HG02852 (cell line): ENCODE results near the gene WWP2.
"Not testable (repeated sequence)": the region's sequence is repeated elsewhere in the genome, so short reads cannot be mapped to it uniquely, and the experiment has no call there.

Experiments
- ATAC-seq: cut with Tn5 transposase; IDR thresholded peaks from one replicate; pipeline ENCODE4 v1.9.1; 2021; ENCODE audit warnings: mild to moderate bottlenecking, moderate library complexity; ENCODE audit not compliant: unreplicated experiment

Gene WWP2

GRCh38 chr16:69793526-69793925, 31.4 kb downstream of the WWP2 start:
- ATAC-seq: no peak

- ATAC-seq: no peak
Observed at GRCh38 chr16:69794486-69794885, 32.4 kb downstream of the WWP2 start.

GRCh38 chr16:69796285-69797118, 34.4 kb downstream of the WWP2 start:
- ATAC-seq: no peak

GRCh38 chr16:69798466-69798865, 36.3 kb downstream of the WWP2 start:
- ATAC-seq: no peak

GRCh38 chr16:69799611-69800031, 37.5 kb downstream of the WWP2 start:
- no peak for ATAC-seq

- ATAC-seq: no peak
Observed at GRCh38 chr16:69804297-69804696, 42.2 kb downstream of the WWP2 start.

- ATAC-seq: not testable (repeated sequence)
Observed at GRCh38 chr16:69806776-69807175, 44.6 kb downstream of the WWP2 start.

DNA sequence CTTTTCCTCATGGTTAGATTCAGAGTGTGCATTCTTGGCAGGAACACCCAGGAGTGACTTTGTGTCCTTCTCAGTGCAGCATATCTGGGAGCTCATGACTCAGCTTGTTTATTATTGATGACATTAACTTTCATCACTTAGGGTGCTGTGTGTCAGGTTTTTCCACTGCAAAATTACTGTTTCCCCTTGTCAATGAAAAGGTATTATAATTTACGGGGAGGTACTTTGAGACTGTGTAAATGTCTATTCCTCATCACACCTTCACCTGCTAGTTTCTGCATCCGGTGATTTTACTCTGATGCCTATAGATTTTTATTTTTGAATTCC, 50.5 kb downstream of the WWP2 start:
- ATAC-seq: no peak

GRCh38 chr16:69814078-69814477, 51.9 kb downstream of the WWP2 start:
- ATAC-seq: no peak

GRCh38 chr16:69814561-69814960, 52.4 kb downstream of the WWP2 start:
- ATAC-seq: no peak

DNA sequence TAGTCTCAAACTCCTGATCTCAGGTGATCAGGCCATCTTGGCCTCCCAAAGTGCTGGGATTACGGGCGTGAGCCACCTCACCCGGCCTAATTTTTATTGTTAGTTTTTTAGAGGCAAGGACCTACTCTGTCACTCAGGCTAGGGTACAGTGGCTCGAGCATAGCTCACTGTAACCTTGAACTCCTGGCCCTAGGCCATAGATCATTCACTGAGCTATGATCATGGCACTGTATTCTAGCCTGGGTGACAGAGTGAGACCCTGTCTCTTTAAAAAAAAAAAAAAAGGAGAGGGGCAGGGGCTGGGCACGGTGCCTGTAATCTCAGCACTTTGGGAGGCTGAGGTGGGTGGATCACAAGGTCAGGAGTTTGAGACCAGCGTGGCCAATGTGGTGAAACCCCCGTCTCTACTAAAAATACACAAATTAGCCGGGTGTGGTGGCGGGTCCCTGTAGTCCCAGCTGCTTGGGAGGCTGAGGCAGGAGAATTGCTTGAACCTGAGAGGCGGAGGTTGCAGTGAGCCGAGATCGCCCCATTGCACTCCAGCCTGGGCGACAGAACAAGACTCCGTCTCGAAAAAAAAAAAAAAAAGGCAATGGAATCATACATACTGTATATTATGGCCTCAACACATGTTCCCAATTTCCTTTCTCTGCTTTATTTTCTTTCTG, 53.2 kb downstream of the WWP2 start:
- not testable (repeated sequence) for ATAC-seq

- ATAC-seq: no peak
Observed at GRCh38 chr16:69816996-69817395, 54.9 kb downstream of the WWP2 start.

DNA sequence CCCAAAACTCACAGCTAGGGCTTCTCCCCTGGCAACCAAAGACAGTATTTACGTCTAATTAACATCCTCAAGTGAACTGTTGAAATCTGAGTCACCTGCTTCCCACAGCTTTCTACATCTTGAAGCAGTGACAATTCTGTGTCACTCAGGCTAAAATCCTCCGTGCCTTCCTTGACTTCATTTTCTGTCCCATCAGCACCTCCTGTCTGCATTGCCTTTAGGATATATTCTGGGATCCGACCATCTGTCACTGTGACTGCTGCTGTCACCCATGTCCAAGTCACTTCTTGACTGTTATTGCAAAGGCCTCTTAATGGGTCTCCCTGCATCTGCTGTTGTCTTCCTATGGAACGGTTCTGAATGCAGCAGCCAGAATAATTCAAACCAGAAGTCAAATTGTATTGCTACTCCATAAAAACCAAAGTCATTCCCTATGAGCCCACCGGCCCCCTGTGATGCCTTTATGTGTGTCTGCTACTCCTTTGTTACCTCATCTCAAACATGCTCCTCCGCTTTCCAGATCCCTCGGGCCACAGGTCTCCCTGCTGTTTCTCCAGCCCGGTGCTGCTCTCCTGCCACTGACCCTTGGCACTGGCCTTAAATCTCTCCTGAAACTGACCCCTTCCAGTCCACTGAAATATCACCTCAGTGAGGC, 56.9 kb downstream of the WWP2 start:
- no peak for ATAC-seq

GRCh38 chr16:69820926-69821541, 58.9 kb downstream of the WWP2 start:
- ATAC-seq: no peak

DNA sequence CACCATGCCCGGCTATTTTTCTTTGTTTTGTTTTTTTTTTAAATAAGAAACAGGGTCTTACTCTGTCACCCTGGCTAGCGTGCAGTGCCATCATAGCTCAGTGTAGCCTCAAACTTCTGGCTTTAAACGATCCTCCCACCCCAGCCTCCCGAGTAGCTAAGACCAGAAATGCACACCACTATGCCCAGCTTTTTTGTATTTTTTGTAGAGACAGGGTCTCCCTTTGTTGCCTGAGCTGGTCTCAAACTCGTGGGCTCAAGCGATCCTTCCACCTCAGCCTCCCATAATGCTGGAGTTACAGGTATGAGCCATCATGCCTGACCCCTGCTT, 59.7 kb downstream of the WWP2 start:
- ATAC-seq: no peak

- no peak for ATAC-seq
Observed at GRCh38 chr16:69822174-69822935, 60.2 kb downstream of the WWP2 start.

DNA sequence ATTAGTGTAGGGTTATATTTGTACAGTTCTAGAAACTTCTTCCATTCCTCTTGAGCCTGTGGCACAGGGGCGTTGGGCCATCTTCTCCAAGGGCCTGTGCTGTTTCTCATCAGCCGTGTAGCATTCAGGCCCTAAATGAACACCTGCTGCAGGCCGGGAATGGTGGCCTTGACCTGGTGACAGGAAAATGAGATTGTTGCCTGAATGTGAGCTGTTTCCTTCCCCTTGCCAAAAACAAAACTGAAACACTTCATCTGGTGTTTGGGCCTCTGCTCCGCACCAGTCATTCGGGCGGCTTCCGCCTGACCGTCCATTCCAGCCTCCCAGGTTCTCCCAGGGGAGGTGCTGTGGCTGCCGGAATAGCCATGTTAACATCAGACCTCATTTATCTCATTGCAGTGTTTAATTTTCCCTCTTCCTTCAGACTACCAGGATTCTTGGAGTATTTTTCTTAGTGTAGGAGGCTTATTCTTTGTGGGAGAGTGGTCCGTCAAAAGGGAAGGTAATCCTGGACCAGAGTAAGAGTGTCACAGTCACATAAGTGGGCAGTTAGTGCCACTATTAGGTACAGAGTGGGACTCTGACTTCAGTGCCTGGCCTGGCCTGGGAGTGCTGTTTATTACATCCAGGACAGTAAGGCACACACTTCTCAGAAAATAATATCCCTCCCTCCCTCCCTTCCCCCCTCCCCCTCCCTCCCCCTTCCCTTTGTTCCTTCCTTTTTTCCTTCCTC, 61.9 kb downstream of the WWP2 start:
- ATAC-seq: peak; percentile 88

- not testable (repeated sequence) for ATAC-seq
Observed at GRCh38 chr16:69824564-69825142, 62.5 kb downstream of the WWP2 start.

DNA sequence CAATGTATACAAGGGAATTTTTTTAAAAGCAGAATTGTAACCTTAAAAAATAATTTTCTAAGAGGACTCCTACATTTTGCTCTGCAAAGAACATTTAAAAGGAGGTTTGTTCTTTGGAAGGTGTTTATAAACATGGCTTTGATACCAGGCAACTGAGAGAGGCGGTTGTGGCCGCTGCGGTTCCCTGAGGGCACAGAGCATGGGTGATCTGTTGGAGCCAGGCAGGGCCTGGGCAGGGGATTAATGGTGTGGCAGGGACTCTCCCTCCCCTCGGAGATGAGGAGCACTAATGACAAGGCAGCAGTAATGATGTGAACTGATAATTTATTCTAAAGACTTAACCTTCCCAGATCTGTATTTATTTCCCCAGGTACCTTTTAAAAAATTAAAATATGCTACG, 65.4 kb downstream of the WWP2 start:
- ATAC-seq: no peak

DNA sequence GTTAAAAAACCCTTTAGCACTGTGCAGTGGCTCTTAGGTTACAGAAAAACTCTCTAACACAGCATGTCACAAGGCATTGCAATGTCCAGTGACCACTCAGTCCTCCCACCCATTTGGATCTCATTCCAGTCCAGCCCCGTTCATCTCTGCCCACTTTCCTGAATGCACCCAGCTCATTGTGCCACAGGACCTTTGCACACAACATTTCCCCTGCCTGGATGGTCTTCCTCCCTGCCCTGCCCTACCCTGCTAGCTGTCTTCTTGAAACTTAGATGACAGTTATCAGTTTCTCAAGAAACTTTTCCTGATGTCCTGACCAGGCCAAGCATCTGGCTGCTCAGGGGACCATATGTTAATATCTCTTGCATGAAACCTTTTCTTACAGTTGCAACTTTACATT, 67.2 kb downstream of the WWP2 start:
- ATAC-seq: no peak
